Measurements from ENCODE around the gene BCOR. TPM values are rescaled to one million over a fixed set of nuclear protein-coding genes. Genes with fewer than 3 reads are reported as not detected.

The BCOR gene
- total and polyA plus RNA-seq, 2 of the 4 experiments (the other 2 are of a cell fraction): 7.5 to 9.0 TPM

DNA sequence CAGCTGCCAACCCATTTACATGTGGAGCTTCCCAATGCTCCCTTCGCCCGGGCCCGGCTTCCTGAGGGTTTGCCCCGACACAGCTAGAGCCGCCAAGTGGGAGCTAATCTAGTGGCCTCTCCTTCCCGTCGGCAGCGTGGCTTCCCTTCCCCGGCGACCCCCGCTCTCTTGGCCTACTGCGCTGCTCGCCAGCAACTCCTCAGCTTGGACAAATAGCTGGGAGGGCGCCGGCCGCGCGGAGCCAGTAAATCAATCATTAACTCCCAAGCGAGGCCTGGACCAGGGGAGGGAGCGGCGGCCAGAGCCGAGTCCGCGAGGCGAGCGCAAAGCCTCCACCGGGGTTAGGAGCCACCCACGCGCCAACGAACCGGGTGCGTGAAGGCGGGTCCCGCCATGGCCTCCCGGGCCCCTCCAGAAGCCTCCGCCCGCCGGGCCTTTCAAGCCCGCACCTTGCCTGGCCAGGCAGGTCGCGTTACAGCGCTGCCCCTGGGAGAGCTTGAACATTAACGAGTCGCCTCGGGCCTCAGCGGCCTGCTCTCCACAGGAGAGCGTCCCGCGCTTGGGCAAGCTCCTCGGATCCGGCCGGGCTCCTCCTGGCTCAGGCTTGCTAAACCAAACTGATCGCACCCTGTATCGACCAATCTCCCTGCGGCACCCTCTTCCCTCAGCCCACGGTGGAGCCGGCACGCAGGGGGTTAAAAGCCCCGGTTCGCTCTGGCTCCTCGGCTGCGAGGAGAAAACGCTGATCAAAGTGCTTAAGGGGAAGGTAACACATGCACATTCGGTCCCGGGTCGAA, 10.6 kb upstream of the BCOR start:
- peak overlapping the region; percentile 46 for H3K9ac ChIP-seq (ENCODE audit: low read depth, low read length)
- dilution Hi-C loops (cut with HindIII; ENCODE audit: low sequenced_read_pairs, unreplicated experiment): no loop called here

More for the DNA sequence above, 10.6 kb upstream of the BCOR start:
- no peak overlapping the region for H4K5ac ChIP-seq (ENCODE audit: low read depth, low read length)
- in situ Hi-C loops (cut with MboI; ENCODE audit: low sequenced_read_pairs): loop anchor here (5.0 kb wide), 1 partner anchor 64 kb away; no protein-coding TSS in a partner anchor
- H3K56ac ChIP-seq (ENCODE audit: extremely low read depth, insufficient read depth, low read length): no peak overlapping the region
- H3K14ac ChIP-seq (replicated peaks; ENCODE audit: low read depth, low read length): no peak overlapping the region
- H2AK5ac ChIP-seq (ENCODE audit: low read depth, low read length): no peak overlapping the region
- peak overlapping the region; percentile 21; the same call in 1 of the 2 replicates for H2BK20ac ChIP-seq (ENCODE audit: low read depth, low read length)
- peak overlapping the region; percentile 52; the same call in 1 of the 2 replicates for H3K23ac ChIP-seq (ENCODE audit: low read depth, low read length)
- ChIA-PET POLR2A (ENCODE audit: unreplicated experiment) (no interaction called here), CTCF (no interaction called here)
- H2AK9ac ChIP-seq (replicated peaks; ENCODE audit: low read depth, low read length, poor library complexity): peak overlapping the region; percentile 53
- peak overlapping the region; percentile 19; the same call in 1 of the 2 replicates for H2BK120ac ChIP-seq (ENCODE audit: low read depth, low read length)
- no peaks in the 10 kb centered on the region for H3K36me3 ChIP-seq (ENCODE audit: control insufficient read depth, insufficient read depth, low read length)
- H3K4me2 ChIP-seq (ENCODE audit: low read depth, low read length): peak overlapping the region; percentile 85
- intact Hi-C loops (cut with micrococcal nuclease): loop anchor here (5.0 kb wide), 2 partner anchors 34 to 139 kb away; no protein-coding TSS in a partner anchor
- H3K4me3 ChIP-seq (ENCODE audit: insufficient read depth, low read depth, low read length): peak overlapping the region; percentile 49
- peak overlapping the region; percentile 21; the same call in 1 of the 2 replicates for H4K91ac ChIP-seq (ENCODE audit: insufficient read depth, low read depth, low read length)
- no peaks in the 10 kb centered on the region for H3K9me3 ChIP-seq (ENCODE audit: control insufficient read depth, insufficient read depth, low read length)
- DNase-seq (no peak), ATAC-seq (ENCODE audit: low read depth) (0 out of 2 replicates have a peak, but pooled peaks have one; percentile 1)
- no peaks in the 10 kb centered on the region for H3K9me1 ChIP-seq (ENCODE audit: insufficient read depth, low read length)
- 18% methylated on average over 17 of the region's 66 CpGs; no CpG with 5 or more reads in 1 of the 2 experiments for WGBS, 2 experiments (ENCODE audit: extremely low coverage in 2 of 2, insufficient read length in 1 of 2)
- H4K8ac ChIP-seq (ENCODE audit: low read depth in 2 of 2, low read length in 2 of 2): peak overlapping the region in 1 of 2 experiments; percentile 35; a peak in 1 of 4 replicates
- H4K20me1 ChIP-seq (ENCODE audit: insufficient read depth, low read length): no peaks in the 10 kb centered on the region
- no TSS peak for BruUV-seq (replicated peaks)
- H3K27me3 ChIP-seq (ENCODE audit: control insufficient read depth, insufficient read depth, low read length): peaks cover 4% of the 10 kb centered on the region; the same call in 1 of the 2 replicates
- peak overlapping the region; percentile 63 for H3K4ac ChIP-seq (ENCODE audit: low read depth, low read length)
- H2AFZ ChIP-seq (replicated peaks; ENCODE audit: low read length, poor library complexity): peak overlapping the region; percentile 83
- TF ChIP-seq FOS (IDR thresholded peaks at IDR 0.05; ENCODE audit: low read depth, low read length) (no peak), RAD21 (IDR thresholded peaks at IDR 0.05; ENCODE audit: low read length) (no peak), POLR2A (IDR thresholded peaks at IDR 0.05; ENCODE audit: low read depth, low read length) (no peak), NFE2L2 (IDR thresholded peaks at IDR 0.05; ENCODE audit: low read depth, low read length) (no peak), RFX5 (IDR thresholded peaks at IDR 0.05; ENCODE audit: low read depth, low read length) (no peak), USF2 (IDR thresholded peaks at IDR 0.05; ENCODE audit: low read depth, low read length) (no peak), MAZ (IDR thresholded peaks at IDR 0.05; ENCODE audit: borderline replicate concordance, low read depth, low read length) (no peak), CEBPB (IDR thresholded peaks at IDR 0.05; ENCODE audit: low read depth, low read length) (no peak), SMC3 (IDR thresholded peaks at IDR 0.05; ENCODE audit: low read depth, low read length) (no peak), RCOR1 (IDR thresholded peaks at IDR 0.05; ENCODE audit: insufficient replicate concordance, low read length) (no peak), MXI1 (IDR thresholded peaks at IDR 0.05; ENCODE audit: borderline replicate concordance, low read depth, low read length) (no peak), BHLHE40 (IDR thresholded peaks at IDR 0.05; ENCODE audit: low read depth, low read length) (no peak)
- TF ChIP-seq, protein P1, sequence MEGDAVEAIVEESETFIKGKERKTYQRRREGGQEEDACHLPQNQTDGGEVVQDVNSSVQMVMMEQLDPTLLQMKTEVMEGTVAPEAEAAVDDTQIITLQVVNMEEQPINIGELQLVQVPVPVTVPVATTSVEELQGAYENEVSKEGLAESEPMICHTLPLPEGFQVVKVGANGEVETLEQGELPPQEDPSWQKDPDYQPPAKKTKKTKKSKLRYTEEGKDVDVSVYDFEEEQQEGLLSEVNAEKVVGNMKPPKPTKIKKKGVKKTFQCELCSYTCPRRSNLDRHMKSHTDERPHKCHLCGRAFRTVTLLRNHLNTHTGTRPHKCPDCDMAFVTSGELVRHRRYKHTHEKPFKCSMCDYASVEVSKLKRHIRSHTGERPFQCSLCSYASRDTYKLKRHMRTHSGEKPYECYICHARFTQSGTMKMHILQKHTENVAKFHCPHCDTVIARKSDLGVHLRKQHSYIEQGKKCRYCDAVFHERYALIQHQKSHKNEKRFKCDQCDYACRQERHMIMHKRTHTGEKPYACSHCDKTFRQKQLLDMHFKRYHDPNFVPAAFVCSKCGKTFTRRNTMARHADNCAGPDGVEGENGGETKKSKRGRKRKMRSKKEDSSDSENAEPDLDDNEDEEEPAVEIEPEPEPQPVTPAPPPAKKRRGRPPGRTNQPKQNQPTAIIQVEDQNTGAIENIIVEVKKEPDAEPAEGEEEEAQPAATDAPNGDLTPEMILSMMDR (conservative IDR thresholded peaks at IDR 0.05; ENCODE audit: low read depth, low read length): no peak
- TF ChIP-seq, protein P2, sequence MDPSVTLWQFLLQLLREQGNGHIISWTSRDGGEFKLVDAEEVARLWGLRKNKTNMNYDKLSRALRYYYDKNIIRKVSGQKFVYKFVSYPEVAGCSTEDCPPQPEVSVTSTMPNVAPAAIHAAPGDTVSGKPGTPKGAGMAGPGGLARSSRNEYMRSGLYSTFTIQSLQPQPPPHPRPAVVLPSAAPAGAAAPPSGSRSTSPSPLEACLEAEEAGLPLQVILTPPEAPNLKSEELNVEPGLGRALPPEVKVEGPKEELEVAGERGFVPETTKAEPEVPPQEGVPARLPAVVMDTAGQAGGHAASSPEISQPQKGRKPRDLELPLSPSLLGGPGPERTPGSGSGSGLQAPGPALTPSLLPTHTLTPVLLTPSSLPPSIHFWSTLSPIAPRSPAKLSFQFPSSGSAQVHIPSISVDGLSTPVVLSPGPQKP (IDR thresholded peaks at IDR 0.05; ENCODE audit: borderline replicate concordance, low read depth, low read length): no peak
- H3K4me1 ChIP-seq (ENCODE audit: control insufficient read depth, insufficient read depth, low read length): peaks cover 10% of the 10 kb centered on the region
- H2BK15ac ChIP-seq (ENCODE audit: low read depth, low read length): no peak overlapping the region
- no peak overlapping the region; the same call in 1 of the 2 replicates for H3K18ac ChIP-seq (ENCODE audit: low read depth, low read length)
- peak overlapping the region; percentile 53 for H2BK5ac ChIP-seq (ENCODE audit: low read depth, low read length, poor library complexity, severe bottlenecking)
- peak overlapping the region; percentile 71 for H3K27ac ChIP-seq (ENCODE audit: insufficient read depth, low read length)
- H3K79me1 ChIP-seq (ENCODE audit: low read depth in 1 of 2, low read length in 2 of 2): no peaks in the 10 kb centered on the region; a peak in 1 of 4 replicates
